Glutamatergic neuron (in vitro differentiated cells): ENCODE data around the gene LEF1. TPM values are rescaled to one million over a fixed set of nuclear protein-coding genes. Genes with fewer than 3 reads are reported as not detected.

Source experiments
- DNase-seq: peaks from one replicate; pipeline ENCODE4 v3.0.0; 2022
- H3K27ac Mint-ChIP-seq: one replicate; pipeline ENCODE4 v1.8.0; 2020; ENCODE audit warnings: mild to moderate bottlenecking, mixed read lengths, inconsistent platforms; ENCODE audit not compliant: unreplicated experiment
- H3K27me3 Mint-ChIP-seq: one replicate; pipeline ENCODE4 v1.8.0; 2020; ENCODE audit warnings: mild to moderate bottlenecking, moderate library complexity, mixed read lengths, inconsistent platforms; ENCODE audit not compliant: unreplicated experiment
- H3K36me3 Mint-ChIP-seq: one replicate; pipeline ENCODE4 v1.8.0; 2020; ENCODE audit warnings: mild to moderate bottlenecking, mixed read lengths, inconsistent platforms; ENCODE audit not compliant: unreplicated experiment
- H3K4me1 Mint-ChIP-seq: one replicate; pipeline ENCODE4 v1.8.0; 2020; ENCODE audit warnings: mild to moderate bottlenecking, low read depth, mixed read lengths, inconsistent platforms; ENCODE audit not compliant: unreplicated experiment
- H3K4me3 Mint-ChIP-seq: one replicate; pipeline ENCODE4 v1.8.0; 2020; ENCODE audit warnings: mild to moderate bottlenecking, mixed read lengths, inconsistent platforms; ENCODE audit not compliant: unreplicated experiment
- H3K9me3 Mint-ChIP-seq: one replicate; pipeline ENCODE4 v1.8.0; 2020; ENCODE audit warnings: mild to moderate bottlenecking, moderate library complexity, mixed read lengths, inconsistent platforms; ENCODE audit not compliant: unreplicated experiment
- total RNA-seq: library from RNA; stranded (reverse); fragmentation: NEBNext Ultra II Directional; extraction: Animal tissue kit (Norgen Biotek cat#: 25700); gene quantifications from one replicate; pipeline ENCODE4 v1.2.1, GENCODE V29; 2021; ENCODE audit not compliant: unreplicated experiment
- TF ChIP-seq, protein P1 (sequence below): fragments of 200-600 bp; sonication (generic); IDR thresholded peaks from one replicate; pipeline ENCODE4 v1.5.0; 2021; ENCODE audit not compliant: partially characterized antibody, unreplicated experiment

The LEF1 gene
- total RNA-seq, 1 donor from 2014 or later, result 0.98 TPM

GRCh38 chr4:108048997-108049396 lies 119.7 kb downstream of the LEF1 start:
- Mint-ChIP-seq H3K4me1 (peaks cover 5% of the 10 kb centered on the region), H3K27me3 (no peaks in the 10 kb centered on the region), H3K9me3 (no peaks in the 10 kb centered on the region), H3K27ac (no peak overlapping the region), H3K36me3 (no peaks in the 10 kb centered on the region), H3K4me3 (no peak overlapping the region)
- DNase-seq, result no peak
- TF ChIP-seq, protein P1, sequence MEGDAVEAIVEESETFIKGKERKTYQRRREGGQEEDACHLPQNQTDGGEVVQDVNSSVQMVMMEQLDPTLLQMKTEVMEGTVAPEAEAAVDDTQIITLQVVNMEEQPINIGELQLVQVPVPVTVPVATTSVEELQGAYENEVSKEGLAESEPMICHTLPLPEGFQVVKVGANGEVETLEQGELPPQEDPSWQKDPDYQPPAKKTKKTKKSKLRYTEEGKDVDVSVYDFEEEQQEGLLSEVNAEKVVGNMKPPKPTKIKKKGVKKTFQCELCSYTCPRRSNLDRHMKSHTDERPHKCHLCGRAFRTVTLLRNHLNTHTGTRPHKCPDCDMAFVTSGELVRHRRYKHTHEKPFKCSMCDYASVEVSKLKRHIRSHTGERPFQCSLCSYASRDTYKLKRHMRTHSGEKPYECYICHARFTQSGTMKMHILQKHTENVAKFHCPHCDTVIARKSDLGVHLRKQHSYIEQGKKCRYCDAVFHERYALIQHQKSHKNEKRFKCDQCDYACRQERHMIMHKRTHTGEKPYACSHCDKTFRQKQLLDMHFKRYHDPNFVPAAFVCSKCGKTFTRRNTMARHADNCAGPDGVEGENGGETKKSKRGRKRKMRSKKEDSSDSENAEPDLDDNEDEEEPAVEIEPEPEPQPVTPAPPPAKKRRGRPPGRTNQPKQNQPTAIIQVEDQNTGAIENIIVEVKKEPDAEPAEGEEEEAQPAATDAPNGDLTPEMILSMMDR, result no peak

- H3K27me3 Mint-ChIP-seq, result no peaks in the 10 kb centered on the region
- H3K9me3 Mint-ChIP-seq, result no peaks in the 10 kb centered on the region
- no peaks in the 10 kb centered on the region for H3K4me1 Mint-ChIP-seq
- H3K27ac Mint-ChIP-seq, result no peak overlapping the region
- no peaks in the 10 kb centered on the region for H3K36me3 Mint-ChIP-seq
- TF ChIP-seq, protein P1, result no peak
- no peak overlapping the region for H3K4me3 Mint-ChIP-seq
- DNase-seq, result no peak
Measured at GRCh38 chr4:108048157-108048556, 120.6 kb downstream of the LEF1 start.

DNA sequence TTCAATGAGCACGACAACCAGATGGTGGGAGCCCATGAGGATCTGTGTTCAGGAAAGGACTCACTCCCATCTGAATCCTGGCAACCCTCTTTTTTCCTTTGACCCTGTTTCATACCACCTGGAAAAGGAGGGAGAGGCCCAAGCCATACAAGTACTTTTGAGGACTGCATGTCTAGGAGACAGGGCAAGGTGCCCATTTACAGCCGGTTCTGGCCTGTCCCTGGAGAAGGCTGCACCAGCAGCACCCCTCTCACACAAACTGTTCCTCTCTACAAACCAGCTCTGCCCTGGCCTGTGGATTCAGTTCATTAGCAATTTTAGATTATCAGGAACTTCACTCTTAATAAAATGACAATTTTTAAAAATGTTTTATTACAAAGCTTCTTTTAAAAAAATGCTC lies 121.5 kb downstream of the LEF1 start:
- Mint-ChIP-seq H3K9me3 (no peaks in the 10 kb centered on the region), H3K36me3 (no peaks in the 10 kb centered on the region), H3K27me3 (no peaks in the 10 kb centered on the region), H3K4me3 (no peak overlapping the region), H3K27ac (no peak overlapping the region), H3K4me1 (no peaks in the 10 kb centered on the region)
- TF ChIP-seq, protein P1, result no peak
- no peak for DNase-seq

DNA sequence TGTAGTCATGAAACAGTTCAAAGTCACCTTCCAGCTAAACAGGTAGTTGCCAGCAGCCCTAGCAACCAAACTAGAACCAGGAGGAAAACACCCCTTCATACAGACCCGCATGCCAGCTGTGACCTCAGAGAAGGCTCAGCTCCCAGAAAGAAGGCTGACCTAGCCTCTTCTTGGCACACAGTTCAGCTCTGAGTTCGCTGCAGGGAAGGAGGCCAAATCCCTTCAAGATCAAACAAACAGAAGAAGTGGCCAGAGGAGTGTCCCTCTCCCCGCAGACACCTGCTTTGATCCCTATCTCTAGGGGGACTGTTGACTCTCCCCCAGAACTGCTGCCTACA lies 123.1 kb downstream of the LEF1 start:
- no peaks in the 10 kb centered on the region for H3K36me3 Mint-ChIP-seq
- H3K4me3 Mint-ChIP-seq, result no peak overlapping the region
- H3K9me3 Mint-ChIP-seq, result no peaks in the 10 kb centered on the region
- no peaks in the 10 kb centered on the region for H3K4me1 Mint-ChIP-seq
- TF ChIP-seq, protein P1, result no peak
- no peak overlapping the region for H3K27ac Mint-ChIP-seq
- no peaks in the 10 kb centered on the region for H3K27me3 Mint-ChIP-seq
- no peak for DNase-seq

- TF ChIP-seq, protein P1, result no peak
- H3K36me3 Mint-ChIP-seq, result no peaks in the 10 kb centered on the region
Measured at GRCh38 chr4:108044951-108045686, 123.6 kb downstream of the LEF1 start.

More at GRCh38 chr4:108044951-108045686, 123.6 kb downstream of the LEF1 start:
- H3K27me3 Mint-ChIP-seq, result no peaks in the 10 kb centered on the region
- no peak overlapping the region for H3K27ac Mint-ChIP-seq
- H3K4me3 Mint-ChIP-seq, result no peak overlapping the region
- peaks cover 1% of the 10 kb centered on the region for H3K9me3 Mint-ChIP-seq
- H3K4me1 Mint-ChIP-seq, result no peaks in the 10 kb centered on the region
- DNase-seq, result no peak
